ENCODE measurements around the gene ULK4. TPM values are rescaled to one million over a fixed set of nuclear protein-coding genes. Genes with fewer than 3 reads are reported as not detected.

Gene ULK4
- total RNA-seq, 2 experiments from 2014 or later = 6.8 to 6.9 TPM

DNA sequence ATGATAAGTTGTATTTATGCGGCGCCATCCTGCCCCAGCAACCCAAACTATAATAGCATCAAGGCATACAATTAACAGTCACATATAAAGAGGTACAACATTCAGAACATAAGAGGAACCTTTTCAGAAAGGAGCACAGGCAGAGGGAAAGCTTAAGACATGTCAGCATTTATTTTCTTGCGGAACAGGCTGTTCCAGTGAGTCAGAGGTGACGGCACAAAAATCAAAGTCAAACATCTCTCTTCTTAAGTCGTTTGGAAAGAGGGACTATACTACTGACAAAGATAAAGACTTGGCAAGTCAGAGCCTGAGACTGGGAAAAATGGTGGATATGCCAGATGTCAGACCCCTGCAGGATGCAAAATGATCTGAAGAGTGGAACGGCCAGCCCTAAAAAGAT, 634.2 kb downstream of the ULK4 start:
- H3K4me1 Mint-ChIP-seq (ENCODE audit: low read depth) = no peaks in the 10 kb centered on the region

DNA sequence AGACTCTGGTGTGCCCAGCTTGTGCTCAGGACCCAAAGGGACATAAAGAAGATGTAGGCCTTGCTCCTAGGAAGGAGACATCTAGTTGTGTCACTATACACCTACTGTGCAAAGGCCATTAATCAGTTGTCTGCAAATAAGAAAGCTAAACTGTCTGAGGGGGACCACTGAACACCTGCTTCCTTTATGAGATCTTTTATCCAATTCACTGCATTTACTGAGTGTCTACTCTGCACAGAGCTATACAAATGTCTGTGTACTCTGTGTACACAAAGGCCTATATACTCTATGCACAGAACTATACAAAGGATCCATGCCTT, 637.8 kb downstream of the ULK4 start:
- no peaks in the 10 kb centered on the region for H3K9me3 Mint-ChIP-seq
- H3K36me3 Mint-ChIP-seq (ENCODE audit: low read depth) = no peaks in the 10 kb centered on the region
- H3K27me3 Mint-ChIP-seq = no peaks in the 10 kb centered on the region
- H3K27ac Mint-ChIP-seq = no peak overlapping the region
- TF ChIP-seq, protein P1, sequence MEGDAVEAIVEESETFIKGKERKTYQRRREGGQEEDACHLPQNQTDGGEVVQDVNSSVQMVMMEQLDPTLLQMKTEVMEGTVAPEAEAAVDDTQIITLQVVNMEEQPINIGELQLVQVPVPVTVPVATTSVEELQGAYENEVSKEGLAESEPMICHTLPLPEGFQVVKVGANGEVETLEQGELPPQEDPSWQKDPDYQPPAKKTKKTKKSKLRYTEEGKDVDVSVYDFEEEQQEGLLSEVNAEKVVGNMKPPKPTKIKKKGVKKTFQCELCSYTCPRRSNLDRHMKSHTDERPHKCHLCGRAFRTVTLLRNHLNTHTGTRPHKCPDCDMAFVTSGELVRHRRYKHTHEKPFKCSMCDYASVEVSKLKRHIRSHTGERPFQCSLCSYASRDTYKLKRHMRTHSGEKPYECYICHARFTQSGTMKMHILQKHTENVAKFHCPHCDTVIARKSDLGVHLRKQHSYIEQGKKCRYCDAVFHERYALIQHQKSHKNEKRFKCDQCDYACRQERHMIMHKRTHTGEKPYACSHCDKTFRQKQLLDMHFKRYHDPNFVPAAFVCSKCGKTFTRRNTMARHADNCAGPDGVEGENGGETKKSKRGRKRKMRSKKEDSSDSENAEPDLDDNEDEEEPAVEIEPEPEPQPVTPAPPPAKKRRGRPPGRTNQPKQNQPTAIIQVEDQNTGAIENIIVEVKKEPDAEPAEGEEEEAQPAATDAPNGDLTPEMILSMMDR (IDR thresholded peaks at IDR 0.05) = no peak
- ATAC-seq (no peak), DNase-seq (no peak)
- H3K4me1 Mint-ChIP-seq (ENCODE audit: low read depth) = no peaks in the 10 kb centered on the region
- ChIA-PET POLR2A (no interaction called here), CTCF (no interaction called here)
- H3K4me3 Mint-ChIP-seq = no peak overlapping the region
- intact Hi-C loops (cut with micrococcal nuclease) = no loop called here

More for the DNA sequence above, 634.2 kb downstream of the ULK4 start:
- Mint-ChIP-seq H3K27me3 (no peaks in the 10 kb centered on the region), H3K4me3 (no peak overlapping the region), H3K9me3 (no peaks in the 10 kb centered on the region), H3K36me3 (ENCODE audit: low read depth) (no peaks in the 10 kb centered on the region), H3K27ac (no peak overlapping the region)
- DNase-seq (no peak), ATAC-seq (no peak)
- ChIA-PET POLR2A (interaction anchor here (0.6 kb wide), 1 partner anchor 418 kb away, joined by 3 read pairs; no protein-coding TSS in a partner anchor), CTCF (no interaction called here)
- TF ChIP-seq, protein P1 (IDR thresholded peaks at IDR 0.05) = no peak
- intact Hi-C loops (cut with micrococcal nuclease) = no loop called here

DNA sequence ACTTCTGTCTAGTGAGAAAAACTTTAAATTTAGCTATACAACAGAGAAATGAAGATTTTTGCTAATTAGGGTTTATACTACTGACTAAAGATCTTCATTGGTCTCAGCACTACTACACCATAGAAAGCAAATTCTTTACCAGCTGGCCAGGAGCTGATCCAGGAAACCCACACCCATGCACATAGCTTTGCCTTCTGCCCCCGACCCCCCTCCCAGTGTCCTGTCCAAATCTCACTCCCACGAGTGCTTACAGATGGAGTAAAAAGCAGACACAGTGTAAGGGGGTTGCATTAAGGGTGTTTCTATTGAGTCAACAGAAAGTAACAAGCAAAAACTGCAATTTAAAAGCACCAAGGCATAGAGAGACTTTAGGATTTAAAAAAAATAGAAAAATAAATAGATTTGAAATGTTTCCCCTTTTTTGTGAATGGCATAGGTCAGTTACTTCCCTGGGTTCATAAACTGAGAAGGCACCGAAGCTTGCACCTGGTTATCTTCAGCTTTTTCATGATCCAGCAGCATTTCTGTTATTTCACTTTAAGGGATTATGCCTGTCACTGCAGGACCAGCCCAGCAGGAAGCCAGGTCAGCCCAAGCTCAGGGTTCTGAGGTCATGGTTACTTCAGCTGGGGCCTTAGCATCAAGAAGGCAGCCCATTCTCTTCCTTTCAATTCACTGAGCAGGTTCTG, 638.3 kb downstream of the ULK4 start:
- ChIA-PET POLR2A (no interaction called here), CTCF (no interaction called here)
- Mint-ChIP-seq H3K36me3 (ENCODE audit: low read depth) (no peaks in the 10 kb centered on the region), H3K27ac (no peak overlapping the region), H3K27me3 (no peaks in the 10 kb centered on the region), H3K4me3 (no peak overlapping the region), H3K4me1 (ENCODE audit: low read depth) (no peaks in the 10 kb centered on the region), H3K9me3 (no peaks in the 10 kb centered on the region)
- ATAC-seq (no peak), DNase-seq (no peak)
- intact Hi-C loops (cut with micrococcal nuclease) = no loop called here
- TF ChIP-seq, protein P1 (IDR thresholded peaks at IDR 0.05) = no peak

DNA sequence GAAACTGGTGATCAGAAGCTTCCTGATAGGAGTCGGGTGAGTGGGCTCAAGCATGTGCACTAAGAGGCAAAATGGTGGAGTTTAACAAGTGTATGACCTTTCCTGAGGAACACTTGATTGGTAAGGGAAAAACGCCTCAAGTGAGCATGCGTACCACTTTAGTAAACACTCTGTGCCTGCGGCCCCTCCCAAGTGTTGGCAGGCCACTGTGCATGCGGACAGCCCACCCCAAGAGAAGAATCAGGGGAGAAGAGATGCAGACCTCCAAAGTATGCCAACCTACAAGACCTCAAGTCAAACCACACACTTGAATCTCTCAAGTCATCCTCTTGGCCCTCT, 640.3 kb downstream of the ULK4 start:
- Mint-ChIP-seq H3K27ac (no peak overlapping the region), H3K4me3 (no peak overlapping the region), H3K4me1 (ENCODE audit: low read depth) (no peaks in the 10 kb centered on the region), H3K9me3 (no peaks in the 10 kb centered on the region), H3K36me3 (ENCODE audit: low read depth) (no peaks in the 10 kb centered on the region), H3K27me3 (no peaks in the 10 kb centered on the region)
- ChIA-PET CTCF (no interaction called here), POLR2A (no interaction called here)
- TF ChIP-seq, protein P1 (IDR thresholded peaks at IDR 0.05) = no peak
- ATAC-seq (no peak), DNase-seq (no peak)
- intact Hi-C loops (cut with micrococcal nuclease) = no loop called here

DNA sequence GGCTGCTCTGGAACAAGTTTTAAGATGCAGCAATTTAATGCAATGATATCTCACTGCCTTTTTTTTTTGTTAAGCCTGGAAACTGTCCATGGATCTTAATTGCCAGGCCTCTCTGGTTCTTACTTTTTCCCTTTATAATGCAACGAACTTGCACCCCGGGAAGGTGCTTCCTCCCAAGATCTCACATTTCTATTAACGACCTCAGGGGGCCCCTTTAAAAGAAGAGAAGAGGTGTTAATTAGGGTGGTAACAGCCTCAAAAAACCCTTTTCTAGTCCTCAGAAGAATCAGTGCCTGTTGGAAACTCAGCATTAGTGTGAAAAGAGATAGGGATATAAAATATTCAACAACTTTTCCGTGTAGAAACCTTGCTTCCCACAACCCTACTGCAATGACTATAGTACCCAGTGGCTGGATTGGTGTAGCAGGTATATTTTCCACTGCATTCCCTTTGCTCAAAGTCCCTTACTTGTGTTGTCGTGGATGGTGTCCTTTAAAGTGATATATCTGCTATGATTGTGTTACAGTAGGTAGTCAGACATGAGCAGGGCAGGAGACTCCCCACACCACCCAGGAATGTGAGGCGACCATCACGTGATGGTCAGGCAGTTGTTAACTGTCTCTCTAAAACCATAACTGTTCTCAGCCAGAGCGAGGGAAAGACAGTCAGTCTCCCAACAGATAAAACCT, 640.8 kb downstream of the ULK4 start:
- intact Hi-C loops (cut with micrococcal nuclease) = no loop called here

More for the DNA sequence above, 640.8 kb downstream of the ULK4 start:
- POLR2A ChIA-PET = no interaction called here
- no peaks in the 10 kb centered on the region for H3K36me3 Mint-ChIP-seq (ENCODE audit: low read depth)
- H3K27me3 Mint-ChIP-seq = no peaks in the 10 kb centered on the region
- TF ChIP-seq, protein P1 (IDR thresholded peaks at IDR 0.05) = no peak
- DNase-seq (no peak), ATAC-seq (no peak)
- no peaks in the 10 kb centered on the region for H3K4me1 Mint-ChIP-seq (ENCODE audit: low read depth)
- H3K9me3 Mint-ChIP-seq = no peaks in the 10 kb centered on the region
- CTCF ChIA-PET = no interaction called here
- H3K4me3 Mint-ChIP-seq = no peak overlapping the region
- no peak overlapping the region for H3K27ac Mint-ChIP-seq

Data from activated CD8-positive, alpha-beta T cell treated with anti-CD3 and anti-CD28 coated beads for 36 hours (primary cell).